Measurements from ENCODE around the gene RABL2A. TPM values are rescaled to one million over a fixed set of nuclear protein-coding genes. Genes with fewer than 3 reads are reported as not detected.
A peak's percentile ranks its signal among the peaks of the same experiment; 100 is the strongest.
"Not testable (repeated sequence)": the region's sequence is repeated elsewhere in the genome, so short reads cannot be mapped to it uniquely, and the experiment has no call there.

RABL2A gene
- total RNA-seq, 1 experiment from 2014 or later, result 7.5 TPM

- not testable (repeated sequence) for DNase-seq; H3K9me3 ChIP-seq (replicated peaks); H3K27ac ChIP-seq; H3K4me3 ChIP-seq; H3K36me3 ChIP-seq; H3K4me1 ChIP-seq; H3K27me3 ChIP-seq
Observed at GRCh38 chr2:113652599-113652998, 25.5 kb downstream of the RABL2A start.

GRCh38 chr2:113656031-113656624 lies 29.1 kb downstream of the RABL2A start:
- not testable (repeated sequence) for H3K36me3 ChIP-seq; H3K4me3 ChIP-seq; H3K4me1 ChIP-seq; H3K9me3 ChIP-seq (replicated peaks); H3K27ac ChIP-seq; H3K27me3 ChIP-seq; DNase-seq

GRCh38 chr2:113657735-113658134 lies 30.7 kb downstream of the RABL2A start:
- H3K27ac ChIP-seq; H3K4me1 ChIP-seq; H3K9me3 ChIP-seq (replicated peaks); DNase-seq; H3K4me3 ChIP-seq; H3K36me3 ChIP-seq; H3K27me3 ChIP-seq: not testable (repeated sequence)

- H3K4me1 ChIP-seq; H3K27me3 ChIP-seq; H3K27ac ChIP-seq; H3K36me3 ChIP-seq; H3K4me3 ChIP-seq; DNase-seq; H3K9me3 ChIP-seq (replicated peaks): not testable (repeated sequence)
Observed at GRCh38 chr2:113663285-113664060, 36.4 kb downstream of the RABL2A start.

- H3K4me3 ChIP-seq; H3K27ac ChIP-seq; H3K4me1 ChIP-seq; H3K27me3 ChIP-seq; H3K36me3 ChIP-seq; H3K9me3 ChIP-seq (replicated peaks); DNase-seq: not testable (repeated sequence)
Observed at GRCh38 chr2:113664761-113665533, 37.9 kb downstream of the RABL2A start.

- not testable (repeated sequence) for H3K4me1 ChIP-seq; H3K27me3 ChIP-seq; H3K4me3 ChIP-seq; H3K27ac ChIP-seq; H3K9me3 ChIP-seq (replicated peaks); H3K36me3 ChIP-seq
- DNase-seq, result peak in 1 of 2 experiments; percentile 18
Observed at GRCh38 chr2:113669013-113669412, 41.9 kb downstream of the RABL2A start.

- Histone ChIP-seq H3K9me3 (replicated peaks) (no peaks in the 10 kb centered on the region), H3K27ac (no peak overlapping the region), H3K4me1 (no peaks in the 10 kb centered on the region), H3K4me3 (no peak overlapping the region), H3K27me3 (no peaks in the 10 kb centered on the region), H3K36me3 (no peaks in the 10 kb centered on the region)
- DNase-seq, result no peak
Observed at GRCh38 chr2:113672326-113672932, 45.4 kb downstream of the RABL2A start.

- Histone ChIP-seq H3K27me3 (no peaks in the 10 kb centered on the region), H3K9me3 (replicated peaks) (no peaks in the 10 kb centered on the region), H3K4me3 (peak overlapping the region; percentile 23; the same call in 1 of the 2 replicates), H3K27ac (no peak overlapping the region), H3K36me3 (no peaks in the 10 kb centered on the region), H3K4me1 (no peaks in the 10 kb centered on the region)
- DNase-seq, result peak; percentile 59 to 62
Observed at GRCh38 chr2:113675875-113676274, 48.8 kb downstream of the RABL2A start.

- H3K36me3 ChIP-seq, result no peaks in the 10 kb centered on the region
- no peak overlapping the region for H3K4me3 ChIP-seq
- no peaks in the 10 kb centered on the region for H3K27me3 ChIP-seq
- no peaks in the 10 kb centered on the region for H3K4me1 ChIP-seq
- no peaks in the 10 kb centered on the region for H3K9me3 ChIP-seq (replicated peaks)
- H3K27ac ChIP-seq, result no peak overlapping the region
- no peak for DNase-seq
Observed at GRCh38 chr2:113676623-113677266, 49.7 kb downstream of the RABL2A start.

GRCh38 chr2:113677330-113677729 lies 50.3 kb downstream of the RABL2A start:
- H3K9me3 ChIP-seq (replicated peaks), result no peaks in the 10 kb centered on the region
- H3K27ac ChIP-seq, result no peak overlapping the region
- DNase-seq, result no peak
- no peaks in the 10 kb centered on the region for H3K27me3 ChIP-seq
- no peaks in the 10 kb centered on the region for H3K4me1 ChIP-seq
- no peaks in the 10 kb centered on the region for H3K36me3 ChIP-seq
- no peak overlapping the region for H3K4me3 ChIP-seq

- H3K4me1 ChIP-seq, result no peaks in the 10 kb centered on the region
- H3K9me3 ChIP-seq (replicated peaks), result no peaks in the 10 kb centered on the region
- no peaks in the 10 kb centered on the region for H3K36me3 ChIP-seq
- DNase-seq, result no peak
- H3K27ac ChIP-seq, result no peak overlapping the region
- H3K4me3 ChIP-seq, result no peak overlapping the region
- H3K27me3 ChIP-seq, result no peaks in the 10 kb centered on the region
Observed at GRCh38 chr2:113679457-113679856, 52.4 kb downstream of the RABL2A start.

- peaks cover 3% of the 10 kb centered on the region; the same call in 1 of the 2 replicates for H3K27me3 ChIP-seq
- H3K27ac ChIP-seq, result no peak overlapping the region
- no peaks in the 10 kb centered on the region for H3K4me1 ChIP-seq
- H3K9me3 ChIP-seq (replicated peaks), result no peaks in the 10 kb centered on the region
- H3K36me3 ChIP-seq, result no peaks in the 10 kb centered on the region
- no peak overlapping the region for H3K4me3 ChIP-seq
- DNase-seq, result no peak
Observed at GRCh38 chr2:113685471-113685870, 58.4 kb downstream of the RABL2A start.

- H3K9me3 ChIP-seq (replicated peaks), result no peaks in the 10 kb centered on the region
- peaks cover 3% of the 10 kb centered on the region; the same call in 1 of the 2 replicates for H3K27me3 ChIP-seq
- no peak overlapping the region for H3K27ac ChIP-seq
- H3K4me3 ChIP-seq, result no peak overlapping the region
- no peak for DNase-seq
- no peaks in the 10 kb centered on the region for H3K4me1 ChIP-seq
- no peaks in the 10 kb centered on the region for H3K36me3 ChIP-seq
Observed at GRCh38 chr2:113686537-113686936, 59.5 kb downstream of the RABL2A start.

- H3K9me3 ChIP-seq (replicated peaks); H3K27ac ChIP-seq; H3K27me3 ChIP-seq; H3K36me3 ChIP-seq; H3K4me3 ChIP-seq; DNase-seq; H3K4me1 ChIP-seq: not testable (repeated sequence)
Observed at GRCh38 chr2:113690871-113691270, 63.8 kb downstream of the RABL2A start.

Measured in SJCRH30 (cell line).